Testis (tissue), 2 donors: Measurements from ENCODE around the gene GNAI2.

ENCODE experiments used
- POLR2A ChIP-seq: fragments of 450-650 bp; IDR thresholded peaks from one replicate; pipeline ENCODE4 v1.6.1; 2017; ENCODE audit warnings: antibody characterized with exemption, mild to moderate bottlenecking, moderate library complexity
- TF ChIP-seq, protein P1 (sequence below), 3 experiments: fragments of 450-650 bp in 2 of 3; fragments of 200-600 bp in 1 of 3; sonication (generic) in 1 of 3; IDR thresholded peaks; one replicate each; pipeline ENCODE4 v1.5.1; 2016 to 2019; ENCODE audit warnings: antibody characterized with exemption in 3 of 3, mild to moderate bottlenecking in 2 of 3, moderate library complexity in 1 of 3

DNA sequence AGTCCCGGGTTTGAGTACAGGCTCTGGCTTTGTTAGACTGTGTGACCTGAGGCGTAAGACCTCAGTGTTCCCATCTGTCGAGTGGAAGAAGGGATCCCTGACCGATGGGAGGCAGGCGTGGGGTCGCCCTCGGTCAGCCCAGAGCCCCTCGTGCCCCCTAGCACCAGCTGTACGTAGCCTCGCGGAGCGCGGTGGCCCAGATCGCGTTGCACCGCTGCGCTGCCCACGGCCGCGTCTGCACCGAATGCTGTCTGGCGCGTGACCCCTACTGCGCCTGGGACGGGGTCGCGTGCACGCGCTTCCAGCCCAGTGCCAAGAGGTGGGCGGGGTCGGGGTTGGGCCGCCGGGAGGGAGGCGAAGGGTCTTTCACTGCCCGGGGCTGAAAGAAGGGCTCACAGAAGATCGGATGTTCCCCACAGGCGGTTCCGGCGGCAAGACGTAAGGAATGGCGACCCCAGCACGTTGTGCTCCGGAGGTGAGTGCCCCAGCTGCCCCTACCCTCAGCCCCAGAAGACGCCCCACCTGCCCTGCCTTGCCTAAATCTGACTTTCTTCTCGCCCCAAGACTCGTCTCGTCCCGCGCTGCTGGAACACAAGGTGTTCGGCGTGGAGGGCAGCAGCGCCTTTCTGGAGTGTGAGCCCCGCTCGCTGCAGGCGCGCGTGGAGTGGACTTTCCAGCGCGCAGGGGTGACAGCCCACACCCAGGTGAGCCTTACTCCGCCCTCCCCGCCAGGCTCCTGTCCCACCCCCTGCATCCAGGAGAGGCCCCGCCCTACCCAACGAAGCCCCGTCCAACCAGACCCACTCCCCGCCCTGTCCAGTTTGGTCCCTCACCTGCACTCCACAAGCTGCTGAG, 39.4 kb downstream of the GNAI2 start:
- TF ChIP-seq, protein P1, sequence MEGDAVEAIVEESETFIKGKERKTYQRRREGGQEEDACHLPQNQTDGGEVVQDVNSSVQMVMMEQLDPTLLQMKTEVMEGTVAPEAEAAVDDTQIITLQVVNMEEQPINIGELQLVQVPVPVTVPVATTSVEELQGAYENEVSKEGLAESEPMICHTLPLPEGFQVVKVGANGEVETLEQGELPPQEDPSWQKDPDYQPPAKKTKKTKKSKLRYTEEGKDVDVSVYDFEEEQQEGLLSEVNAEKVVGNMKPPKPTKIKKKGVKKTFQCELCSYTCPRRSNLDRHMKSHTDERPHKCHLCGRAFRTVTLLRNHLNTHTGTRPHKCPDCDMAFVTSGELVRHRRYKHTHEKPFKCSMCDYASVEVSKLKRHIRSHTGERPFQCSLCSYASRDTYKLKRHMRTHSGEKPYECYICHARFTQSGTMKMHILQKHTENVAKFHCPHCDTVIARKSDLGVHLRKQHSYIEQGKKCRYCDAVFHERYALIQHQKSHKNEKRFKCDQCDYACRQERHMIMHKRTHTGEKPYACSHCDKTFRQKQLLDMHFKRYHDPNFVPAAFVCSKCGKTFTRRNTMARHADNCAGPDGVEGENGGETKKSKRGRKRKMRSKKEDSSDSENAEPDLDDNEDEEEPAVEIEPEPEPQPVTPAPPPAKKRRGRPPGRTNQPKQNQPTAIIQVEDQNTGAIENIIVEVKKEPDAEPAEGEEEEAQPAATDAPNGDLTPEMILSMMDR (IDR thresholded peaks at IDR 0.05): no peak
- TF ChIP-seq POLR2A: no peak
